Thymus (tissue), 11 donors: ENCODE results near the gene SPDYE18. TPM values are rescaled to one million over a fixed set of nuclear protein-coding genes. Genes with fewer than 3 reads are reported as not detected.
"Not testable (repeated sequence)": the region's sequence is repeated elsewhere in the genome, so short reads cannot be mapped to it uniquely, and the experiment has no call there.

ENCODE experiments used
- DNase-seq, 9 donors: peaks; one replicate each; pipeline ENCODE4 v3.0.0-alpha.2; 2013; ENCODE audit warnings: low spot score in 9 of 9, low read depth in 6 of 9, missing footprints in 1 of 9
- H3K27ac ChIP-seq, 2 donors: one replicate each; pipeline ENCODE4 v1.5.1; 2013; ENCODE audit warnings: control low read depth in 1 of 2, low read depth in 1 of 2, low read length in 1 of 2, mild to moderate bottlenecking in 1 of 2, moderate library complexity in 1 of 2
- H3K27me3 ChIP-seq, 2 donors: one replicate each; pipeline ENCODE4 v1.5.1; 2013; ENCODE audit warnings: low read length in 1 of 2; ENCODE audit not compliant: control insufficient read depth in 2 of 2, insufficient read depth in 1 of 2
- H3K36me3 ChIP-seq, 2 donors: one replicate each; pipeline ENCODE4 v1.5.1; 2013; ENCODE audit warnings: low read length in 1 of 2, mild to moderate bottlenecking in 1 of 2, moderate library complexity in 1 of 2; ENCODE audit not compliant: control insufficient read depth in 2 of 2, insufficient read depth in 2 of 2
- H3K4me1 ChIP-seq, 2 donors: one replicate each; pipeline ENCODE4 v1.5.1; 2013; ENCODE audit warnings: low read length in 2 of 2; ENCODE audit not compliant: control insufficient read depth in 2 of 2, insufficient read depth in 2 of 2
- H3K4me3 ChIP-seq, 2 donors: one replicate each; pipeline ENCODE4 v1.5.1; 2013; ENCODE audit warnings: low read length in 2 of 2, control low read depth in 1 of 2, mild to moderate bottlenecking in 1 of 2
- H3K9me3 ChIP-seq, 2 donors: one replicate each; pipeline ENCODE4 v1.5.1; 2013; ENCODE audit warnings: low read length in 1 of 2, mild to moderate bottlenecking in 1 of 2; ENCODE audit not compliant: control insufficient read depth in 2 of 2, insufficient read depth in 1 of 2
- WGBS: extraction: QIAGEN DNeasy Blood & Tissue Kit; methylation state at CpG from one replicate; pipeline ENCODE4 v1.1.7; 2013; 5-methylcytosine and 5-hydroxymethylcytosine counted together
- polyA plus RNA-seq: library from polyadenylated mRNA; stranded (reverse); fragments of 200-250 nt; gene quantifications from one replicate; pipeline ENCODE4 v1.2.3, GENCODE V29; 2013
- total RNA-seq: library from RNA; stranded (reverse); fragments of 120-200 nt; gene quantifications from one replicate; pipeline ENCODE4 v1.2.4, GENCODE V29; 2013
- donor health status: healthy.

Gene SPDYE18
- total and polyA plus RNA-seq, 2 donors, result 0.50 to 0.57 TPM

GRCh38 chr7:77080236-77080635 is 17.9 kb upstream of the SPDYE18 start:
- H3K36me3 ChIP-seq, H3K27ac ChIP-seq, H3K4me1 ChIP-seq, H3K9me3 ChIP-seq, H3K27me3 ChIP-seq, DNase-seq, H3K4me3 ChIP-seq: not testable (repeated sequence)
- 93% methylated on average over 2 of the region's 2 CpGs for WGBS

- H3K36me3 ChIP-seq, H3K9me3 ChIP-seq, H3K4me1 ChIP-seq, H3K4me3 ChIP-seq, H3K27ac ChIP-seq, H3K27me3 ChIP-seq, DNase-seq: not testable (repeated sequence)
- 71% methylated on average over 5 of the region's 5 CpGs for WGBS
These were observed 17.3 kb upstream of the SPDYE18 start for GRCh38 chr7:77079624-77080023.

- DNase-seq, H3K36me3 ChIP-seq, H3K4me3 ChIP-seq, H3K9me3 ChIP-seq, H3K4me1 ChIP-seq, H3K27ac ChIP-seq, H3K27me3 ChIP-seq: not testable (repeated sequence)
These were observed 16.8 kb upstream of the SPDYE18 start for GRCh38 chr7:77079112-77079511.

- H3K36me3 ChIP-seq, H3K4me1 ChIP-seq, H3K9me3 ChIP-seq, DNase-seq, H3K4me3 ChIP-seq, H3K27me3 ChIP-seq, H3K27ac ChIP-seq: not testable (repeated sequence)
- 98% methylated on average over 5 of the region's 5 CpGs for WGBS
These were observed 14.7 kb upstream of the SPDYE18 start for GRCh38 chr7:77077060-77077459.

- not testable (repeated sequence) for H3K36me3 ChIP-seq, H3K4me3 ChIP-seq, DNase-seq, H3K4me1 ChIP-seq, H3K27ac ChIP-seq, H3K27me3 ChIP-seq, H3K9me3 ChIP-seq
- WGBS, result 100% methylated on average over 4 of the region's 6 CpGs
These were observed 12.5 kb upstream of the SPDYE18 start for GRCh38 chr7:77074786-77075396.

- WGBS, result 62% methylated on average over 6 of the region's 6 CpGs
- not testable (repeated sequence) for H3K4me3 ChIP-seq
These were observed 8.8 kb upstream of the SPDYE18 start for GRCh38 chr7:77071108-77071507.

GRCh38 chr7:77065869-77066268 is 3.5 kb upstream of the SPDYE18 start:
- not testable (repeated sequence) for DNase-seq, H3K4me3 ChIP-seq, H3K36me3 ChIP-seq, H3K27ac ChIP-seq, H3K27me3 ChIP-seq, H3K4me1 ChIP-seq, H3K9me3 ChIP-seq
- 95% methylated on average over 7 of the region's 7 CpGs for WGBS

More at GRCh38 chr7:77071108-77071507, 8.8 kb upstream of the SPDYE18 start:
- H3K27ac ChIP-seq, DNase-seq, H3K9me3 ChIP-seq, H3K36me3 ChIP-seq, H3K27me3 ChIP-seq, H3K4me1 ChIP-seq: not testable (repeated sequence)

- 97% methylated on average over 3 of the region's 4 CpGs for WGBS
- not testable (repeated sequence) for H3K9me3 ChIP-seq, H3K27me3 ChIP-seq, H3K4me1 ChIP-seq, H3K4me3 ChIP-seq, H3K36me3 ChIP-seq, DNase-seq, H3K27ac ChIP-seq
These were observed 1.4 kb upstream of the SPDYE18 start for GRCh38 chr7:77063732-77064131.

GRCh38 chr7:77032261-77032660 is 30.1 kb downstream of the SPDYE18 start, which contains the start of gene SPDYE17:
Gene SPDYE17, minus strand, starts transcription at chr7:77032361. Its CDS starts 1,791 bp downstream, at chr7:77030570.
- not testable (repeated sequence) for H3K27ac ChIP-seq, H3K27me3 ChIP-seq, DNase-seq, H3K9me3 ChIP-seq, H3K36me3 ChIP-seq, H3K4me3 ChIP-seq, H3K4me1 ChIP-seq
- WGBS, result 98% methylated on average over 8 of the region's 8 CpGs

- not testable (repeated sequence) for H3K36me3 ChIP-seq, H3K4me3 ChIP-seq, H3K4me1 ChIP-seq, H3K27me3 ChIP-seq, H3K9me3 ChIP-seq, DNase-seq, H3K27ac ChIP-seq
- 87% methylated on average over 7 of the region's 10 CpGs for WGBS
These were observed 36.0 kb downstream of the SPDYE18 start for GRCh38 chr7:77026349-77026748.
